ENCODE data around the gene NTRK3.

DNA sequence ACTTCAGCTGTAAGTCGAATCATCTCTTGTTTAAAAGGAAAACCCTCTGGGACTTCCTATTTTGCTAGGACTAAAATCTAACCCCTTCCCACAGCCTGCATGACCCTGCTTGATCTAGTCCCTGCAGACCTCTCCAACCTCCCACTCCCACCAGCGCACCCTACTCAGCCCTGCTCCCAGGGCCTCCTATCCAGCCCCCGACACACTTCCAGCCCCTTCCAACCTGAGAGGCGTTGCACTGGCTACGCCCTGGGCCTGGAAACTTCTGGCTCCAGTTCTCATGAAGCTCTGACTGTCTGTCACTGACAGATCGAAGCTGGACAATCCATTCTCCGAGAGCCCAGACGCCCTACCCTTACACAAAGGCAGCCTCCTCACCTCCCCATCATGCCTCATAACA lies 21.8 kb downstream of the NTRK3 start:
- TF ChIP-seq, protein P1, sequence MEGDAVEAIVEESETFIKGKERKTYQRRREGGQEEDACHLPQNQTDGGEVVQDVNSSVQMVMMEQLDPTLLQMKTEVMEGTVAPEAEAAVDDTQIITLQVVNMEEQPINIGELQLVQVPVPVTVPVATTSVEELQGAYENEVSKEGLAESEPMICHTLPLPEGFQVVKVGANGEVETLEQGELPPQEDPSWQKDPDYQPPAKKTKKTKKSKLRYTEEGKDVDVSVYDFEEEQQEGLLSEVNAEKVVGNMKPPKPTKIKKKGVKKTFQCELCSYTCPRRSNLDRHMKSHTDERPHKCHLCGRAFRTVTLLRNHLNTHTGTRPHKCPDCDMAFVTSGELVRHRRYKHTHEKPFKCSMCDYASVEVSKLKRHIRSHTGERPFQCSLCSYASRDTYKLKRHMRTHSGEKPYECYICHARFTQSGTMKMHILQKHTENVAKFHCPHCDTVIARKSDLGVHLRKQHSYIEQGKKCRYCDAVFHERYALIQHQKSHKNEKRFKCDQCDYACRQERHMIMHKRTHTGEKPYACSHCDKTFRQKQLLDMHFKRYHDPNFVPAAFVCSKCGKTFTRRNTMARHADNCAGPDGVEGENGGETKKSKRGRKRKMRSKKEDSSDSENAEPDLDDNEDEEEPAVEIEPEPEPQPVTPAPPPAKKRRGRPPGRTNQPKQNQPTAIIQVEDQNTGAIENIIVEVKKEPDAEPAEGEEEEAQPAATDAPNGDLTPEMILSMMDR (IDR thresholded peaks at IDR 0.05; ENCODE audit: borderline replicate concordance, extremely low read depth, low read length, poor library complexity, severe bottlenecking): no peak
- no peak for TF ChIP-seq EZH2 (IDR thresholded peaks at IDR 0.05; ENCODE audit: borderline replicate concordance, low read depth, low read length, severe bottlenecking)
